Ureter (tissue), 1 donor: Measurements from ENCODE around the gene HIP1. TPM values are rescaled to one million over a fixed set of nuclear protein-coding genes. Genes with fewer than 3 reads are reported as not detected.
A peak's percentile ranks its signal among the peaks of the same experiment; 100 is the strongest.
"Not testable (repeated sequence)": the region's sequence is repeated elsewhere in the genome, so short reads cannot be mapped to it uniquely, and the experiment has no call there.

Experiments used
- DNase-seq: peaks from one replicate; pipeline ENCODE4 v3.0.0-alpha.2; 2020; ENCODE audit warnings: low spot score
- total RNA-seq: library from RNA; stranded (reverse); gene quantifications from one replicate; pipeline ENCODE4 v1.2.4, GENCODE V29; 2023
- donor health status: DM: yes; HTN: yes; CAD: no.

The HIP1 gene
- total RNA-seq, 1 donor from 2014 or later, result 31.6 TPM

DNA sequence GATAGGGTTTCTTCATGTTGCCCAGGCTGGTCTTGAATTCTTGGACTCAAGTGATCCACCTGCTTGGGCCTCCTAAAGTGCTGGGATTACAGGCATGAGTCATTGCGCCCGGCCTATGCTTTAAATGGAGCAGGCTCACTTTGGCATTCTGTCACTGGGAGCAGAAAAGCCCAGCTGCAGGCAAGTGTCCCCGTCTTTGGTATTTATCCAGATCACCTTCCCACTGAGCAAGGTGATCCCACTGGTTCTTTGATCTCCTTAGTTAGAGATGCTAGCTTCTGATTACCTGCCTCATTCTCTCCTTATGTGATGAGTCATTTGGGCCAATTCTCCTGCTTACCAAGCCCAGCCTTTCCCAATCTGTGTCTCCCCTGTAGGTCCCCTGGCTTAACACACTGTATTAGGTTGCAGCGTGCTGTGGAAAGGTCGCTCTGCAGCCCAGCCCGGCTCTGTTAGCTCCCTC lies 207.4 kb downstream of the HIP1 start:
- DNase-seq, result no peak

- peak; percentile 46 for DNase-seq
Observed at GRCh38 chr7:75527224-75527722, 211.5 kb downstream of the HIP1 start.

- not testable (repeated sequence) for DNase-seq
Observed at GRCh38 chr7:75521727-75522126, 217.0 kb downstream of the HIP1 start.

GRCh38 chr7:75518842-75519241 lies 219.9 kb downstream of the HIP1 start:
- not testable (repeated sequence) for DNase-seq

DNA sequence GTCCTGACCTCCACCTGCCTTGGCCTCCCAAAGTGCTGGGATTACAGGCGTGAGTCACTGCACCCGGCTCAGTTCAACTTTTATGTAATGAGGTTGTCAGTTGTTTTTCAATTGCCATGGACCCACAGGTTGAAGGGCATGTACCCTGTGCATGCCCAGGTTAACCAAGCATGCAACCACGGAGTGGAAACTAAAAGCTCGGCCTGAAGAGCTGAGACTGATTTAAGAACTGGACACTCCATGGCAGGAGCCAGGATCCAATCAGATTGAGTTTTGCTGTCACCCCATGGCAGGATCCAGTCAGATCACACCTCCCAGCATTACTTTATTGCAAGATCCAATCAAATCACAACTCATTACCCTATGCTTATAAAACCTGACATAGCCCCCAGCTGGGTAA lies 229.7 kb downstream of the HIP1 start:
- not testable (repeated sequence) for DNase-seq

GRCh38 chr7:75492020-75492419 lies 246.7 kb downstream of the HIP1 start, which contains the start of gene SPDYE5:
TSS of gene SPDYE5 (plus strand) at chr7:75492320. CDS start at chr7:75494048, 1,728 bp downstream.
- DNase-seq, result not testable (repeated sequence)

DNA sequence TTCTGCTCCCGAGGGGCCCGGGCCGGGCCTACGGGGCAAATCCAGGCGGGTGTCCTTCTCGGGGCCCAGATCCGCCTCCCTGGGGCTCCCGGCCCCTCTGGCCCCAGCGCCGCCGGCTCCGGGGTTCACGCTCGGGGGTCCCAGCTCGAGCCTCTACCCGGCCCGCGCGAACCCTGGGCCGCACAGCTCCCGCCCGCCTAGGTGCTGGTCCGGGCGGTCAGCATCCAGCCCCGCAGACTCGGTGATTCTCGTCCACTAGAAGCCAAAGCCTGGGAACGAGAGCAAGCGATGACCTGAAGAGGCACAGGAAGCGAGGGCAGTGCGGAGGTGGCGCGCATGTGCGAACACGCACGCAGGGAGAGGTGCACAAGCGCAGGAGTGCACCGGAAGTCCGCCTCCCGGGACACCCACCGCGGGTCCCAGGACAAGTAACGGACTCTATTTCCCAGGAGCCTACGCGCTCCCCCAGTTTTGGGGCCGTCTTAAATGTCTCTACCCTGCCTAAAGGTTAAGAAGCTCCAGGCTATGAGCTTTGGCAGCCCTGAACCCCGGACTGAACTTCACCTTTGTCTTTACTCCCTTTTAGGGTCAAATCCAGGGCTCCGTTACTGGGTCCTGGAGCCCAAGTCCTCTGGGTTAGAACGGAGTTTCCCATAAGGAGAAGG lies 252.6 kb downstream of the HIP1 start, which contains the start of gene POM121C:
Gene POM121C (minus strand): TSS at position 321 of the 665 bp plus-strand sequence. CDS start 44,803 bp downstream, outside the sequence.
- DNase-seq, result peak; percentile 94

GRCh38 chr7:75485355-75485978 lies 253.3 kb downstream of the HIP1 start:
- not testable (repeated sequence) for DNase-seq

Other genes starting within 250 kb of the HIP1 start
- gene SPDYE5, start 246.6 kb downstream of the HIP1 start, total RNA-seq, result 0.39 TPM
- gene CCL26, start 33.3 kb upstream of the HIP1 start, total RNA-seq, result 1.1 TPM
- not detected for gene CCL24, start 74.9 kb upstream of the HIP1 start, total RNA-seq
- 82.7 TPM for gene RHBDD2, start 140.1 kb upstream of the HIP1 start, total RNA-seq
- 158 TPM for gene POR, start 176.2 kb upstream of the HIP1 start, total RNA-seq